G401 (cell line): ENCODE measurements around the gene MED14. TPM values are rescaled to one million over a fixed set of nuclear protein-coding genes. Genes with fewer than 3 reads are reported as not detected.

ENCODE experiments used
- DNase-seq: peaks from one replicate; pipeline ENCODE4 v3.0.0-alpha.2; 2015; ENCODE audit warnings: low spot score
- in situ Hi-C: cut with HindIII; loops from 2 replicates; pipeline ENCODE4 v1.10.0; 2016; ENCODE audit warnings: low sequenced_read_pairs, mixed read lengths
- total RNA-seq: library from RNA; depleted of rRNA; stranded (reverse); fragments of >200 nt; shearing (Covaris generic); gene quantifications from 2 replicates; pipeline ENCODE4 v1.2.3, GENCODE V29; 2014

Gene MED14
- total RNA-seq, 1 experiment from 2014 or later: 5.2 TPM

GRCh38 chrX:40684092-40684491 is 51.2 kb downstream of the MED14 start:
- no peak for DNase-seq
- in situ Hi-C loops: no loop called here

GRCh38 chrX:40683245-40683644 is 52.1 kb downstream of the MED14 start:
- no peak for DNase-seq
- in situ Hi-C loops: no loop called here

DNA sequence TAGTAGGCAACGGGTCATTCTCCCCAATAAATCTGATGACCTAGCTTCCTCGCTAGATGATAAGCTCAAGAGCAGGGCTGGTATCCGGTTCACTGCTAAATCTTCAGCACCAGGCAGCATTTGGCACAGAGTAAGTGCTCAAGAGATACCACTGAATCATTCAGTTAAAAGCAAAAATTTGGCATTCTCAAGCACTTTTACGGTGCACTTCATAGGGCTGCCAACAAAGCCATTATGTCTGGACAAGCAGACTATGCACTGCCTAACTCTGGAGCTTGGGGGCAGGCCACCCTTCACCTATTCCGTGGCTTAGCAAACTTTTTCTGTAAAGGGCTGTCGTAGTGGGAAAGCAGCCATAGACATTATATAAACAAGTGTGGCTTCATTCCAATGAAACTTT is 64.2 kb downstream of the MED14 start:
- in situ Hi-C loops: no loop called here

DNA sequence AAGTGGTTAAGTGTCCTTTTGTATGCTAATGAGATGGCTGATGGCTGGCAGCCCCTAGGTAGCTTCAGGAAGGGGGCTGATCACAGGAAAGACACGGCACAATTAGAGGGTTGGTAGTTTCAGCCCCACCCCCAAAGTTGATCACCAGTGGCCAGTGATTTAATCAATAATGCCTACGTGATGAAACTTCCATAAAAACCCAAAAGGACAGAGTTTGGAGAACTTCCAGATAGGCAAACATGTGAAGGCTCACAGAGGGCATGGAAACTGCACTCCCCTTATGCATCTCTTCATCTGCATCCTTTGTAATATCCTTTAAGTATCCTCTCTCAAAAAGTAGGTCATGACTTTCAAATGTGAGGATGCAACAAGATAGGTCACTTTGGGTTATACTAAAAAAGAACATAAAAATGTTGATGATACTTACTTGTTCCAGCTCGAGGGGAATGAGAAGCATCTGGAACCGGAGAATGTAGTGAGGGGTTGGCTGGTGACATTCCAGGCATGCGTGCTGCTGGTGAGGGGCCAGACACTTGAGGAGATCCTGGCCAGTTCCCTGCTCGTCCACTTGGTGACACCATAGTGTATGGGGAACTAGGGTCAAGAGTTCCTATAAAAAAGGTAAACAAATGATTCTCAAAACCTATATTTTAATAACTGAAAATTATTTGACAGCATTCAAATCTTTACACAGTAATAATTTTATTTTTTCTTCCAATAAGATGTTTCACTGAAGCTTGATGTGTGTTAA is 71.3 kb downstream of the MED14 start:
- no peak for DNase-seq
- in situ Hi-C loops: no loop called here

More for the DNA sequence above, 64.2 kb downstream of the MED14 start:
- DNase-seq: no peak

DNA sequence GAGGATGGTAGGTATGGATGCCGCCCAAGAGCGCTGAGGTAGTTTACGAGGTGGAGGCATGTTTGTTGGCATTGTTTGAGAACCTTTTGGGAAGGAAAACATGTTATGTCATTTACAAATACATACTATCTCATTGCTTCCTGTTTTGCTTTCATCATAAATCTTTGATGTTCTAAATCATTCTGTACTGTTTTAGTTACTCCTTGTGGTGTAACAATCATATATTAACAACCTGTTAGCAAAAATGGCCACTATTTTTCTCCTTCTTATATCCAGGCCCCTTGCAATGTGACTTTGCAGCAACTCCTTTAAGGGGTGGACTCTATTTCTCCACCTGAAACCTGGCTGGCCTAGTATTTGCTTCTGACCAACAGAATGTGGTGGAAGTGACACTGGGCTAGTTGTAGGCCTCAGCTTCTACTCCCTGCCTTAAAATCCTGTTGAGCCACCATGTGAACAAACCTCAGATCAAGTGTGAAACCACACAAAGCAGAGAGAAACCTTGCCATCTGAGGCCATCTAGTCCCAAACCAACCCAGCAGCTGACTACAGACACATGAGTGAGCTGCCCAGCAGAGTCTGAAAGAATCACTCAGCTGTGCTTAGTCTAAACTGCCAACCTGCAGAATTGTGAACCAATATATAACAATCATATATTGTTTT is 72.1 kb downstream of the MED14 start:
- in situ Hi-C loops: no loop called here
- DNase-seq: no peak

DNA sequence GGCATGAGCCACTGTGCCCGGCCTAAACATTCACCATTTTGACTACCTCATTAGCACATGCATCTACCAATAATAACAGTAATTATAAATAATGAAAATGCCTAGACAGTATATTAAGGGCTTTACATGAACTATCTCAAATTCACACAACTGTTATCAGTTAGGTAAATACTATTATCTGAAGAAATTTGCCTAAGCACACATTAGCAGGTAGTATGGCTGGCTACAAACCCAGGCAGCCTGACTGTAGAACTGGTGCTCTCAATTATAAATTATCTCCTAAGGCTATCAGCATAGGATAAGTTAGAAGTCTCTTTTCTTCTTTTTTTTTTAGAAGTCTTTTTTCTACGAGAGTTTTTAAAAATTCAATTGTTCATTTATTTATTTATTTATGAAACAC is 73.9 kb downstream of the MED14 start:
- no peak for DNase-seq
- in situ Hi-C loops: no loop called here

DNA sequence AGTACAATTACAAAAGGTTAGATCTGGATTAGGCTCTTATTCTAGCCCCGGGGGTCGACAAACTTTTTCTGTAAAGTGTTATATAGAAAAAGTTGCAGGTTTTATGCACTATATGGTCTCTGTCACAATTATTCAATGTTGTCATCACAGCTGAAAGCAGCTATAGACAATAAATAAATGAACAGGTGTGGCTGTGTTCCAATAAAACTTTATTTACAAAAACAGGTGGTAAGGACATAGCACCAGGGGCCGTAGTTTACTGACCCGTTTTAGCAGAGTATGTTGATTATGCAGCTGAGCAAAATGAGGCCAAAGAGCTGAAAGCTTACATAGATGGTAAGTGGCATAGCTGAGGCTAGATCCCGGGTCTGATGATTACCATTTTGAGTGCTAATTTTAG is 75.0 kb downstream of the MED14 start:
- DNase-seq: no peak
- in situ Hi-C loops: no loop called here

- in situ Hi-C loops: no loop called here
- no peak for DNase-seq
Observed at GRCh38 chrX:40653535-40653934, 81.8 kb downstream of the MED14 start.

DNA sequence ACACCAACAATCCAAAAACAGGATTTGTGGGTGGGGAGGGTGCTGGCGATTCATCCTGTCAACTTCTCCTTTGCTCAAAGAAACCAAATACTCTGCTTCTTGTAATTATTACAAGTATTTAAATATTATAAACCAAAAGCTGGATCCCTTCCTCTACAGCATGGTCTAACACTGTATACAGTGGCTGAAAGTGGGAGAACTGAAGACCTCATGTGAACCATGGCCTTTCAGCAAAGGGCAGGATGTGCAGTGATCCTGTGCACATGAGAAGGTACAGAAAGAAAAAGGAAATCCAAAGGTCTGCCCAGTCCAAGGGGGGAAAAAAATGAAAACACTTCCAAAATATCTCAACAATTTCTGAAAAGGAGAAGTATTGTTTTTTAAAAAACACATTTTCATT is 82.7 kb downstream of the MED14 start:
- DNase-seq: no peak

GRCh38 chrX:40651620-40652223 is 83.6 kb downstream of the MED14 start:
- in situ Hi-C loops: no loop called here
- DNase-seq: peak; percentile 74

More for the DNA sequence above, 82.7 kb downstream of the MED14 start:
- in situ Hi-C loops: no loop called here

DNA sequence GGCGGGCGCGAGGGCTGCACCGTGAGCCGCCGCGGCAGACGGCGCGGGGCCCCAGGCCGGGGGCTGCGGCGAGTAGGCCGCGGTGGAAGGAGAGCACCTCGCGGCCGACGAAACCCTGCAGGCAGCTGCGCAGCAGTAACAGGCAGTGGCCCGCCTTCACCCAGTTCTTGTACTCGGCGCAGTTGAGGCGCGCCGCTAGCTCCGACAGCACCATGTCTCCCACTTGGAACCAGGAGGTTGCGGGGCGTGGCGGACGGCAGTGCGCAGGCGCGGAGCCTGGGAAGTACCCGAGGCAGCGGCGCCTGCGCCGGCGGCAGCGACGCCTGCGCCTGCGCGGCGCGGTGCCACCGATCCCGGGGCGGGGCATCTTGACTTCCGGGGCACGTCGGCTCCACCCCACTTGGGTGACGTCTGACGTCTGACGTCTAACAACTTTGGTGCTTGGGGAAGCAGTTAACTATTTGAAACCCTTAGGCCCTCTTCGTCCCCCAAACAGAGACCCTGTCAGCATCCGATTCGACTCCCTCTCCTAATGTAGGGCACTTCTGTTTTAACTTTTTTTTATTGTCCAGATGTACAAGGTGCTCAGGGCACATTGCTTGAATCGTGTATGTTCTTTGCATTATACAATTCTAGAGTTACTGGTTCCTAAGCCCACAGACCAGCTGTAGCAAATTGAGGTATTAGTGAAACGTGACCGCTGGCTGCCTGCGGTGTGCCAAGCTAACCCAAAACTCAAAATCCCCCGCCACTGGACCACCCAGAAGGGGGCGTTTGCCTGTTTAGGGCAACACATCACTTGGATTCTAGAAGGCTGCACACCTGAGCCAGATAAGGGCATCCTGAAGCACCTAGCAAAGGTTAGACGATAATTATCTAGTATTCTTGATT is 87.8 kb downstream of the MED14 start, which contains the start of gene CXorf38:
CXorf38 (minus strand) TSS at position 255 of the 891 bp plus-strand sequence; CDS start at position 214, 41 bp downstream.
- peak; percentile 87 for DNase-seq
- in situ Hi-C loops: no loop called here

DNA sequence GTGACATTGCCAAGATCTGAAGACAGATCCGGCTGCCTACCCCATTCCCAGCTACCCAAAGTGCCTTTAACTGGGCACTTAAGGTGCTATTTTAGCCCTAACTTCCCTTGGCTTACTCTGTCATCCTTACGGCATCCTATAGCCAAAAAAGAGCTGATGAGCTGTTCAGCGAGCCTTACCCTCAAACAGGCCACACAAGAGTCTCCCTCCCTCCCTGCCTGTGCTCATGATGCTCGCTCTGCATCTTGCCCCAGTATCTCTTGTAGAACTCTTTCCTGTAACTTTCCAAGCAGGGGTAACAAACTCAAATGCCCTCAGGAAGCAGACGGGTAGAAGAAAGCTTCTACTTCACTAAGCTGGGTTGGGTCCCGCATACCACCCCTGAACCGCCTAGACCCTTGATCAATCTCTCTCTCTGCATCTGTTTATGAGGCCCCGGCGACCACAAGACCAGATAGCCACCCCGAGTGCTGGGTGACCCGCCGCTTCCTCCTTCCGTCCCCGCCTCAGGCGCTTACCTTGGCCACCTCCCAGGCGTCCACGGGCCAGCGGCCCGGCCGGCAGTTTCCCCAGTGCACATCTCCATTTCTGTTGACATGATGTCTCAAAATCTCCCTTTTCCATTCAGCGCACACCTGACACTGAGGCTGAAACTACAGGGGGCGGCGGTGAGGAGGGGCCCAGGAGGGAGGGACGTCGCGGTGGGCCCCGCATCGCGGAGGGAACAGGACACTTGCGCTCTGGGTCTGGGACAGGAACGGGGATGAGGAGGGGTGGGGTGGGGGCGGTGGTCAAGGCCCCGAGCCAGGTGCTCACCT is 88.6 kb downstream of the MED14 start:
- DNase-seq: peak; percentile 12

DNA sequence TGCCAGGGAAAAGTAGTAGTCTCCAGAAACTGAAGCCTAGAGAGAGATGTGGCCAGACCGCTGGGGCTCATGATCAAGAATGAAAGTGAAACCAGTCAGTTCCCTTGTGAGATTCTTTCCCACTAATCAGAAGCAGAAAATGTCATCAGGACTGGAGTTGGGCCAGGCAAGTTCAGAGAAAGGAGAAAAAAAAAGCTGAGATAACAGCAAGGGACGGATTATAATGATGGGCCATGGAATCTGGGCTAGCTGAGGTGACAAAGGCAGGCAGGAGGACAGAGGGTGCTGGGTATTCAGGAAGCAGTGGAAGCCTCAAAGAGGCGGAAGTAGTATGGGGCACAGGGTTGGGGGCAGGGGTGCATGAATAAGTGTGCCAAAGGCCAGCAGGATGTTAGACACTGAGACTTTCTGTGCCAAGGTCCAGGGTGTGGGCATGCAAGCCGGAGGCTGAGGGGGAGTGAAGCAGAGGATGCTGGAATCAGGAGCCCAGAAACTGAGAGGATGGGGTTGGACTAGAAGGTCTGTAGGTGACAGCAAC is 90.5 kb downstream of the MED14 start:
- in situ Hi-C loops: no loop called here
- DNase-seq: peak; percentile 5

More for the DNA sequence above, 88.6 kb downstream of the MED14 start:
- in situ Hi-C loops: no loop called here

- no peak for DNase-seq
- in situ Hi-C loops: no loop called here
Observed at GRCh38 chrX:40644176-40644575, 91.2 kb downstream of the MED14 start.

DNA sequence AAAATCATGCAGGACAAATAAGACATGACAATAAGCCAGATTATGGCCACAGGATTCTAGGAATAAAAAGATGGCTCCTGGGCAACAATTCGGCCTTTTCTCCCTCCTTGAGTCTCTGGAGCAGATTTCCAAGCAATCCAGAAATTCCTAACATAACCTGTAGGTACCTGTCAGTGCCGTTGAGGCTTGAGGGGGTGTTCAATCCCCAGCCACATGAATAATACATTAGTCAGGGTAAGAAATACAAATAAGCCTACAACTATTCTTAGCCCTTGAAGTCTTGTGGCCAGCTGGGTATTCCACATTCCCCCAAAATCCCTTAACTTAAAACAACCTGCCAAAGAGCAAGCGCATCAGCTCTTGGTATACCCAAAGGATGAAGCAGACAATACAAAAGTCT is 97.7 kb downstream of the MED14 start:
- in situ Hi-C loops: no loop called here
- no peak for DNase-seq

GRCh38 chrX:40632199-40632598 is 103.1 kb downstream of the MED14 start:
- DNase-seq: no peak
- in situ Hi-C loops: no loop called here

- in situ Hi-C loops: no loop called here
- DNase-seq: no peak
Observed at GRCh38 chrX:40628506-40628905, 106.8 kb downstream of the MED14 start.

DNA sequence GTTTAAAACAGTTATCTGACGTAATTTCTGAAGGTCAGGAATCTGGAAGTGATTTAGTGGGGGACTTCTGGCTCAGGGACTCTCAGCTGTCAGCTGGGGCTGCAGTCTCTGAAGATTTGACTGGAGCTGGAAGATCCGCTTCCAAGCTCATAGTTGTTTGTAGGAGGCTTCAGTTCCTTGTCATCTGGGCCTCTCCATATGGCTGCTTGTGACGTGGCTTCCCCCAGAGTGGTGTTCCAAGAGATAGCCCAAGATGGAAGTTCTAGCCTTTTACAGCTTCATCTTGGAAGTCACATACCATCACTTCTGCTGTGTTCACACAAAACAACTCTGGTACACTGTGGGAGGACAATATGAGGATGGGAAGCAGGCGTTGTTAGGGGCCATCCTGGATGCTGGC is 110.0 kb downstream of the MED14 start:
- in situ Hi-C loops: no loop called here
- DNase-seq: no peak
